Thyroid gland (tissue), 4 donors: ENCODE data around the gene PDE8B.

ENCODE experiments used
- CTCF ChIP-seq, 6 experiments: fragments of 200-600 bp in 3 of 6; fragments of 450-650 bp in 3 of 6; sonication (generic) in 3 of 6; IDR thresholded peaks; one replicate each; pipeline ENCODE4 v1.5.1; 2016 to 2019; ENCODE audit warnings: antibody characterized with exemption in 6 of 6, mild to moderate bottlenecking in 2 of 6, inconsistent platforms in 1 of 6, moderate library complexity in 1 of 6
- POLR2A ChIP-seq, 2 donors: fragments of 450-650 bp; IDR thresholded peaks; one replicate each; pipeline ENCODE4 v1.6.1; 2017; ENCODE audit warnings: antibody characterized with exemption in 2 of 2, mild to moderate bottlenecking in 2 of 2, moderate library complexity in 1 of 2

GRCh38 chr5:77231471-77232138 lies 21.1 kb downstream of the PDE8B start:
- TF ChIP-seq CTCF (IDR thresholded peaks at IDR 0.05): peak in 1 of 6 experiments; percentile 22
- no peak for TF ChIP-seq POLR2A (IDR thresholded peaks at IDR 0.05)
